CD14-positive monocyte (primary cell): ENCODE results near the gene DNAAF1. TPM values are rescaled to one million over a fixed set of nuclear protein-coding genes. Genes with fewer than 3 reads are reported as not detected.
A peak's percentile ranks its signal among the peaks of the same experiment; 100 is the strongest.

Source experiments
- DNase-seq, 3 donors: peaks; one replicate each; pipeline ENCODE4 v3.0.0-alpha.2; 2011 to 2022
- H2AFZ ChIP-seq: 2 replicates; pipeline ENCODE4 v1.6.0; 2012; ENCODE audit warnings: mild to moderate bottlenecking, low read depth, low read length, inconsistent platforms; ENCODE audit not compliant: insufficient read depth, poor library complexity, severe bottlenecking
- H3K27ac ChIP-seq, 2 donors: 1 replicate in 1 of 2; 2 replicates in 1 of 2; pipeline ENCODE4 v1.5.1; 2012 to 2013; ENCODE audit warnings: low read length in 2 of 2, control low read depth in 1 of 2, inconsistent platforms in 1 of 2, low read depth in 1 of 2, mild to moderate bottlenecking in 1 of 2
- H3K27me3 ChIP-seq, 2 donors: one replicate each; pipeline versions ENCODE4 v1.6.0 to v1.6.1; 2011 to 2013; ENCODE audit warnings: low read length in 2 of 2; ENCODE audit not compliant: control insufficient read depth in 2 of 2, insufficient read depth in 2 of 2
- H3K36me3 ChIP-seq, 2 donors: replicated peaks in 1 of 2; 1 replicate in 1 of 2; 2 replicates in 1 of 2; pipeline versions ENCODE4 v1.5.1 to v1.6.1; 2012 to 2013; ENCODE audit warnings: low read length in 2 of 2, control low read depth in 1 of 2, inconsistent platforms in 1 of 2, mild to moderate bottlenecking in 1 of 2; ENCODE audit not compliant: insufficient read depth in 2 of 2, control insufficient read depth in 1 of 2
- H3K4me1 ChIP-seq, 2 donors: 1 replicate in 1 of 2; 2 replicates in 1 of 2; pipeline versions ENCODE4 v1.5.1 to v1.6.1; 2012 to 2013; ENCODE audit warnings: low read length in 2 of 2, control low read depth in 1 of 2, inconsistent platforms in 1 of 2, mild to moderate bottlenecking in 1 of 2, moderate library complexity in 1 of 2; ENCODE audit not compliant: insufficient read depth in 2 of 2, control insufficient read depth in 1 of 2
- H3K4me2 ChIP-seq: replicated peaks from 2 replicates; pipeline ENCODE3; 2012; ENCODE audit warnings: low read length, moderate library complexity, mild to moderate bottlenecking; ENCODE audit not compliant: poor library complexity, severe bottlenecking; ENCODE audit errors: extremely low read depth
- H3K4me3 ChIP-seq, 3 experiments: fragments of 200-600 bp in 1 of 3; sonication (generic) in 1 of 3; replicated peaks in 1 of 3; 1 replicate in 2 of 3; 2 replicates in 1 of 3; pipeline ENCODE4 v1.5.1; 2011 to 2013; ENCODE audit warnings: low read length in 3 of 3, mild to moderate bottlenecking in 3 of 3, control low read depth in 2 of 3, low read depth in 2 of 3, inconsistent platforms in 1 of 3, moderate library complexity in 1 of 3
- H3K79me2 ChIP-seq: 2 replicates; pipeline ENCODE4 v1.6.0; 2012; ENCODE audit warnings: mild to moderate bottlenecking, control low read depth, inconsistent platforms, low read length, moderate library complexity; ENCODE audit not compliant: insufficient read depth
- H3K9ac ChIP-seq: 2 replicates; pipeline ENCODE4 v1.6.0; 2017; ENCODE audit warnings: low read length, mild to moderate bottlenecking; ENCODE audit not compliant: insufficient read depth, poor library complexity, severe bottlenecking
- H3K9me3 ChIP-seq, 2 donors: replicated peaks in 1 of 2; 1 replicate in 1 of 2; 2 replicates in 1 of 2; pipeline versions ENCODE4 v1.5.1 to v1.6.1; 2012 to 2013; ENCODE audit warnings: low read length in 2 of 2, control low read depth in 1 of 2; ENCODE audit not compliant: control insufficient read depth in 1 of 2, insufficient read depth in 1 of 2
- H4K20me1 ChIP-seq: 2 replicates; pipeline ENCODE4 v1.6.0; 2012; ENCODE audit warnings: mild to moderate bottlenecking, low read length, control low read depth, moderate library complexity; ENCODE audit not compliant: insufficient read depth
- H3K27ac Mint-ChIP-seq, 7 donors: one replicate each; pipeline ENCODE4 v1.8.0; 2020; ENCODE audit warnings: mild to moderate bottlenecking in 7 of 7, mixed read lengths in 7 of 7, moderate library complexity in 6 of 7, inconsistent platforms in 2 of 7
- H3K27me3 Mint-ChIP-seq, 3 donors: one replicate each; pipeline ENCODE4 v1.8.0; 2021 to 2022; ENCODE audit warnings: low read depth in 3 of 3, mild to moderate bottlenecking in 3 of 3, mixed read lengths in 3 of 3, moderate library complexity in 3 of 3, inconsistent platforms in 1 of 3
- H3K36me3 Mint-ChIP-seq, 2 donors: one replicate each; pipeline ENCODE4 v1.8.0; 2020; ENCODE audit warnings: mixed read lengths in 2 of 2, inconsistent platforms in 1 of 2, mild to moderate bottlenecking in 1 of 2
- H3K4me1 Mint-ChIP-seq: one replicate; pipeline ENCODE4 v1.8.0; 2020; ENCODE audit warnings: mild to moderate bottlenecking, mixed read lengths
- H3K4me3 Mint-ChIP-seq, 2 donors: one replicate each; pipeline ENCODE4 v1.8.0; 2020; ENCODE audit warnings: mild to moderate bottlenecking in 2 of 2, mixed read lengths in 2 of 2, moderate library complexity in 1 of 2
- H3K9me3 Mint-ChIP-seq, 7 donors: one replicate each; pipeline ENCODE4 v1.8.0; 2020 to 2022; ENCODE audit warnings: mixed read lengths in 7 of 7, mild to moderate bottlenecking in 6 of 7, moderate library complexity in 6 of 7, inconsistent platforms in 2 of 7
- CTCF ChIP-seq: fragments of 200-600 bp; IDR thresholded peaks from one replicate; pipeline ENCODE4 v1.8.0; 2022; ENCODE audit warnings: antibody characterized with exemption, mild to moderate bottlenecking
- WGBS: methylation state at CpG from one replicate; pipeline ENCODE4 v1.1.5; 2013; ENCODE audit warnings: missing lambda C conversion rate; ENCODE audit not compliant: insufficient coverage; 5-methylcytosine and 5-hydroxymethylcytosine counted together
- intact Hi-C, 2 donors: fragments of 100-400 bp; cut with micrococcal nuclease; formaldehyde crosslinking; loops; one replicate each; pipeline versions ENCODE4 v1.15.0 to v1.15.1; 2023
- polyA plus RNA-seq, 3 donors: library from polyadenylated mRNA; depleted of rRNA in 1 of 3; unstranded in 2 of 3; stranded (reverse) in 1 of 3; fragments of 300-500 nt in 2 of 3; fragments of >200 nt in 1 of 3; fragmentation: Illumina TruSeq in 2 of 3; gene quantifications; 1 replicate in 2 of 3; 2 replicates in 1 of 3; pipeline ENCODE4 v1.2.3, GENCODE V29; 2012 to 2021

Gene DNAAF1
- polyA plus RNA-seq, 3 donors: 0.23 to 14.6 TPM; not detected in 1

- no peaks in the 10 kb centered on the region for H3K4me1 ChIP-seq
- H4K20me1 ChIP-seq: no peaks in the 10 kb centered on the region
- TF ChIP-seq CTCF: no peak
- peaks cover 13 to 33% of the 10 kb centered on the region in 2 donors for H3K27me3 ChIP-seq
- 90% methylated on average over 4 of the region's 4 CpGs for WGBS
- H3K9ac ChIP-seq: no peak overlapping the region
- peaks cover 0 to 2% of the 10 kb centered on the region in 2 donors for H3K36me3 Mint-ChIP-seq
- intact Hi-C loops: no loop called here
- no peaks in the 10 kb centered on the region for H3K4me1 Mint-ChIP-seq
- DNase-seq: no peak
- peak overlapping the region in 1 of 7 donors; percentile 13 for H3K27ac Mint-ChIP-seq
- H3K27ac ChIP-seq: no peak overlapping the region
- H3K9me3 Mint-ChIP-seq: no peaks in the 10 kb centered on the region
- H3K27me3 Mint-ChIP-seq: peaks cover 22 to 42% (median 41%) of the 10 kb centered on the region in 3 donors
- H3K36me3 ChIP-seq: no peaks in the 10 kb centered on the region
- no peak overlapping the region for H3K4me2 ChIP-seq
- no peaks in the 10 kb centered on the region for H3K9me3 ChIP-seq
- H3K79me2 ChIP-seq: no peaks in the 10 kb centered on the region
- peak overlapping the region in 1 of 2 donors; percentile 19 for H3K4me3 Mint-ChIP-seq
- H2AFZ ChIP-seq: no peak overlapping the region
- no peak overlapping the region for H3K4me3 ChIP-seq
Observed at GRCh38 chr16:84155226-84155625, 10.1 kb downstream of the DNAAF1 start.

- H3K4me3 ChIP-seq: no peak overlapping the region
- TF ChIP-seq CTCF: no peak
- H3K27me3 ChIP-seq: peaks cover 13 to 33% of the 10 kb centered on the region in 2 donors
- DNase-seq: no peak
- no peaks in the 10 kb centered on the region for H3K36me3 ChIP-seq
- Mint-ChIP-seq H3K36me3 (peaks cover 0 to 2% of the 10 kb centered on the region in 2 donors), H3K27ac (no peak overlapping the region), H3K4me3 (peak overlapping the region in 1 of 2 donors; percentile 19), H3K9me3 (no peaks in the 10 kb centered on the region), H3K4me1 (no peaks in the 10 kb centered on the region), H3K27me3 (peaks cover 24 to 43% (median 42%) of the 10 kb centered on the region in 3 donors)
- H3K79me2 ChIP-seq: no peaks in the 10 kb centered on the region
- H3K4me1 ChIP-seq: no peaks in the 10 kb centered on the region
- H4K20me1 ChIP-seq: no peaks in the 10 kb centered on the region
- 94% methylated on average over 2 of the region's 6 CpGs for WGBS
- no peaks in the 10 kb centered on the region for H3K9me3 ChIP-seq
- no peak overlapping the region for H3K27ac ChIP-seq
- no peak overlapping the region for H2AFZ ChIP-seq
- H3K4me2 ChIP-seq: no peak overlapping the region
- intact Hi-C loops: no loop called here
- H3K9ac ChIP-seq: no peak overlapping the region
Observed at GRCh38 chr16:84155771-84156170, 10.7 kb downstream of the DNAAF1 start.
